ENCODE results near the gene CPT1A. TPM values are rescaled to one million over a fixed set of nuclear protein-coding genes. Genes with fewer than 3 reads are reported as not detected.

Gene CPT1A
- total RNA-seq, 2 donors from 2014 or later, result 23.0 to 41.3 TPM

- no peak overlapping the region for H3K27ac Mint-ChIP-seq
- ATAC-seq (no peak), DNase-seq (ENCODE audit: low spot score in 2 of 2) (no peak)
- H3K36me3 Mint-ChIP-seq, result no peaks in the 10 kb centered on the region
- H3K9me3 Mint-ChIP-seq, result no peaks in the 10 kb centered on the region
These were observed 20.0 kb downstream of the CPT1A start for GRCh38 chr11:68821670-68822069.

GRCh38 chr11:68819362-68819761 is 22.4 kb downstream of the CPT1A start:
- DNase-seq (ENCODE audit: low spot score in 2 of 2), result no peak
- Mint-ChIP-seq H3K9me3 (no peaks in the 10 kb centered on the region), H3K36me3 (no peaks in the 10 kb centered on the region), H3K27ac (no peak overlapping the region)
- no peak for ATAC-seq

GRCh38 chr11:68818181-68818580 is 23.5 kb downstream of the CPT1A start:
- ATAC-seq (no peak), DNase-seq (ENCODE audit: low spot score in 2 of 2) (no peak)
- Mint-ChIP-seq H3K27ac (peak overlapping the region in 1 of 2 donors; percentile 78), H3K9me3 (no peaks in the 10 kb centered on the region), H3K36me3 (no peaks in the 10 kb centered on the region)

- Mint-ChIP-seq H3K9me3 (no peaks in the 10 kb centered on the region), H3K36me3 (no peaks in the 10 kb centered on the region), H3K27ac (peak overlapping the region; percentile 78 to 88)
- ATAC-seq (no peak), DNase-seq (ENCODE audit: low spot score in 2 of 2) (no peak)
These were observed 24.2 kb downstream of the CPT1A start for GRCh38 chr11:68817554-68817953.

GRCh38 chr11:68816917-68817419 is 24.7 kb downstream of the CPT1A start:
- ATAC-seq, result peak; percentile 48 to 51
- no peaks in the 10 kb centered on the region for H3K9me3 Mint-ChIP-seq
- H3K36me3 Mint-ChIP-seq, result no peaks in the 10 kb centered on the region
- DNase-seq (ENCODE audit: low spot score in 2 of 2), result no peak
- peak overlapping the region; percentile 78 to 88 for H3K27ac Mint-ChIP-seq

- Mint-ChIP-seq H3K36me3 (no peaks in the 10 kb centered on the region), H3K27ac (peak overlapping the region; percentile 77 to 78), H3K9me3 (no peaks in the 10 kb centered on the region)
- ATAC-seq (no peak), DNase-seq (ENCODE audit: low spot score in 2 of 2) (no peak)
These were observed 25.4 kb downstream of the CPT1A start for GRCh38 chr11:68816251-68816776.

GRCh38 chr11:68813773-68814172 is 27.9 kb downstream of the CPT1A start:
- H3K27ac Mint-ChIP-seq, result no peak overlapping the region
- ATAC-seq, result no peak
- no peaks in the 10 kb centered on the region for H3K9me3 Mint-ChIP-seq
- no peak for DNase-seq (ENCODE audit: low spot score in 2 of 2)
- H3K36me3 Mint-ChIP-seq, result no peaks in the 10 kb centered on the region

- DNase-seq (ENCODE audit: low spot score in 2 of 2) (no peak), ATAC-seq (no peak)
- Mint-ChIP-seq H3K36me3 (no peaks in the 10 kb centered on the region), H3K27ac (peak overlapping the region in 1 of 2 donors; percentile 61), H3K9me3 (no peaks in the 10 kb centered on the region)
These were observed 29.2 kb downstream of the CPT1A start for GRCh38 chr11:68812526-68812925.

GRCh38 chr11:68810164-68810563 is 31.6 kb downstream of the CPT1A start:
- no peak overlapping the region for H3K27ac Mint-ChIP-seq
- H3K36me3 Mint-ChIP-seq, result no peaks in the 10 kb centered on the region
- no peaks in the 10 kb centered on the region for H3K9me3 Mint-ChIP-seq
- no peak for ATAC-seq
- DNase-seq (ENCODE audit: low spot score in 2 of 2), result no peak

GRCh38 chr11:68809506-68809905 is 32.2 kb downstream of the CPT1A start:
- Mint-ChIP-seq H3K36me3 (no peaks in the 10 kb centered on the region), H3K27ac (peak overlapping the region in 1 of 2 donors; percentile 72), H3K9me3 (no peaks in the 10 kb centered on the region)
- DNase-seq (ENCODE audit: low spot score in 2 of 2), result no peak
- ATAC-seq, result no peak

GRCh38 chr11:68808787-68809186 is 32.9 kb downstream of the CPT1A start:
- ATAC-seq (no peak), DNase-seq (ENCODE audit: low spot score in 2 of 2) (no peak)
- H3K36me3 Mint-ChIP-seq, result no peaks in the 10 kb centered on the region
- peak overlapping the region in 1 of 2 donors; percentile 36 for H3K27ac Mint-ChIP-seq
- H3K9me3 Mint-ChIP-seq, result no peaks in the 10 kb centered on the region

GRCh38 chr11:68806931-68807844 is 34.5 kb downstream of the CPT1A start:
- H3K36me3 Mint-ChIP-seq, result no peaks in the 10 kb centered on the region
- DNase-seq (ENCODE audit: low spot score in 2 of 2) (no peak), ATAC-seq (no peak)
- no peak overlapping the region for H3K27ac Mint-ChIP-seq
- no peaks in the 10 kb centered on the region for H3K9me3 Mint-ChIP-seq

- no peak for DNase-seq (ENCODE audit: low spot score in 2 of 2)
- Mint-ChIP-seq H3K27ac (peak overlapping the region in 1 of 2 donors; percentile 22), H3K36me3 (no peaks in the 10 kb centered on the region), H3K9me3 (no peaks in the 10 kb centered on the region)
- no peak for ATAC-seq
These were observed 36.9 kb downstream of the CPT1A start for GRCh38 chr11:68804786-68805185.

- no peak for DNase-seq (ENCODE audit: low spot score in 2 of 2)
- no peak overlapping the region for H3K27ac Mint-ChIP-seq
- H3K9me3 Mint-ChIP-seq, result no peaks in the 10 kb centered on the region
- no peak for ATAC-seq
- H3K36me3 Mint-ChIP-seq, result no peaks in the 10 kb centered on the region
These were observed 38.0 kb downstream of the CPT1A start for GRCh38 chr11:68803766-68804165.

- H3K27ac Mint-ChIP-seq, result no peak overlapping the region
- ATAC-seq, result peak in 1 of 2 donors; percentile 38
- peak in 1 of 2 donors; percentile 56 for DNase-seq (ENCODE audit: low spot score in 2 of 2)
- no peaks in the 10 kb centered on the region for H3K36me3 Mint-ChIP-seq
- H3K9me3 Mint-ChIP-seq, result no peaks in the 10 kb centered on the region
These were observed 43.4 kb downstream of the CPT1A start for GRCh38 chr11:68798221-68798813.

GRCh38 chr11:68796801-68797200 is 44.9 kb downstream of the CPT1A start:
- Mint-ChIP-seq H3K36me3 (no peaks in the 10 kb centered on the region), H3K27ac (no peak overlapping the region), H3K9me3 (no peaks in the 10 kb centered on the region)
- no peak for DNase-seq (ENCODE audit: low spot score in 2 of 2)
- no peak for ATAC-seq

GRCh38 chr11:68792400-68792966 is 49.2 kb downstream of the CPT1A start:
- no peaks in the 10 kb centered on the region for H3K9me3 Mint-ChIP-seq
- no peak overlapping the region for H3K27ac Mint-ChIP-seq
- no peaks in the 10 kb centered on the region for H3K36me3 Mint-ChIP-seq
- ATAC-seq (no peak), DNase-seq (ENCODE audit: low spot score in 2 of 2) (no peak)

Measured in activated naive CD4-positive, alpha-beta T cell treated with anti-CD3 and anti-CD28 coated beads, Interleukin-2, amount 50 U/mL, for 72 hours (primary cell).